Measurements from ENCODE around the gene POP4.

POP4 gene

GRCh38 chr19:29605653-29606419, at the start of gene POP4 (continued):
- TF ChIP-seq ZNF169 (tag by site-specific recombination; IDR thresholded peaks at IDR 0.05) (no peak), ZNF223 (tag by site-specific recombination; IDR thresholded peaks at IDR 0.05) (no peak), ZNF350 (tag by site-specific recombination; IDR thresholded peaks at IDR 0.05) (no peak), ZNF664 (tag by site-specific recombination; IDR thresholded peaks at IDR 0.05) (0 out of 2 replicates have a peak, but pooled peaks have one; percentile 21), BCL6B (tag by site-specific recombination; IDR thresholded peaks at IDR 0.05) (peak; percentile 97), ZBTB48 (tag by site-specific recombination; IDR thresholded peaks at IDR 0.05) (peak; percentile 100), ZNF280C (tag by site-specific recombination; IDR thresholded peaks at IDR 0.05) (no peak), ZNF19 (tag by site-specific recombination; IDR thresholded peaks at IDR 0.05; ENCODE audit: low read depth) (no peak), OVOL3 (tag by site-specific recombination; IDR thresholded peaks at IDR 0.05) (peak; percentile 66; the same call in 1 of the 2 replicates), MZF1 (tag by site-specific recombination; IDR thresholded peaks at IDR 0.05; ENCODE audit: borderline replicate concordance) (peak; percentile 87), ZNF596 (tag by site-specific recombination; IDR thresholded peaks at IDR 0.05) (no peak), WT1 (tag by site-specific recombination; IDR thresholded peaks at IDR 0.05) (peak; percentile 42; the same call in 1 of the 2 replicates), ZNF18 (tag by site-specific recombination; IDR thresholded peaks at IDR 0.05) (no peak), ZNF239 (tag by site-specific recombination; IDR thresholded peaks at IDR 0.05) (peak; percentile 80; the same call in 1 of the 2 replicates), ZNF423 (tag by site-specific recombination; IDR thresholded peaks at IDR 0.05) (no peak), HIC1 (tag by site-specific recombination; IDR thresholded peaks at IDR 0.05) (no peak)
- TF ChIP-seq, protein P1, sequence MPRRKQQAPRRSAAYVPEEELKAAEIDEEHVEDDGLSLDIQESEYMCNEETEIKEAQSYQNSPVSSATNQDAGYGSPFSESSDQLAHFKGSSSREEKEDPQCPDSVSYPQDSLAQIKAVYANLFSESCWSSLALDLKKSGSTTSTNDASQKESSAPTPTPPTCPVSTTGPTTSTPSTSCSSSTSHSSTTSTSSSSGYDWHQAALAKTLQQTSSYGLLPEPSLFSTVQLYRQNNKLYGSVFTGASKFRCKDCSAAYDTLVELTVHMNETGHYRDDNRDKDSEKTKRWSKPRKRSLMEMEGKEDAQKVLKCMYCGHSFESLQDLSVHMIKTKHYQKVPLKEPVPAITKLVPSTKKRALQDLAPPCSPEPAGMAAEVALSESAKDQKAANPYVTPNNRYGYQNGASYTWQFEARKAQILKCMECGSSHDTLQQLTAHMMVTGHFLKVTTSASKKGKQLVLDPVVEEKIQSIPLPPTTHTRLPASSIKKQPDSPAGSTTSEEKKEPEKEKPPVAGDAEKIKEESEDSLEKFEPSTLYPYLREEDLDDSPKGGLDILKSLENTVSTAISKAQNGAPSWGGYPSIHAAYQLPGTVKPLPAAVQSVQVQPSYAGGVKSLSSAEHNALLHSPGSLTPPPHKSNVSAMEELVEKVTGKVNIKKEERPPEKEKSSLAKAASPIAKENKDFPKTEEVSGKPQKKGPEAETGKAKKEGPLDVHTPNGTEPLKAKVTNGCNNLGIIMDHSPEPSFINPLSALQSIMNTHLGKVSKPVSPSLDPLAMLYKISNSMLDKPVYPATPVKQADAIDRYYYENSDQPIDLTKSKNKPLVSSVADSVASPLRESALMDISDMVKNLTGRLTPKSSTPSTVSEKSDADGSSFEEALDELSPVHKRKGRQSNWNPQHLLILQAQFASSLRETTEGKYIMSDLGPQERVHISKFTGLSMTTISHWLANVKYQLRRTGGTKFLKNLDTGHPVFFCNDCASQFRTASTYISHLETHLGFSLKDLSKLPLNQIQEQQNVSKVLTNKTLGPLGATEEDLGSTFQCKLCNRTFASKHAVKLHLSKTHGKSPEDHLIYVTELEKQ (tag by site-specific recombination; IDR thresholded peaks at IDR 0.05; ENCODE audit: borderline replicate concordance) = peak; percentile 24; the same call in 1 of the 2 replicates
- TF ChIP-seq, protein P2, sequence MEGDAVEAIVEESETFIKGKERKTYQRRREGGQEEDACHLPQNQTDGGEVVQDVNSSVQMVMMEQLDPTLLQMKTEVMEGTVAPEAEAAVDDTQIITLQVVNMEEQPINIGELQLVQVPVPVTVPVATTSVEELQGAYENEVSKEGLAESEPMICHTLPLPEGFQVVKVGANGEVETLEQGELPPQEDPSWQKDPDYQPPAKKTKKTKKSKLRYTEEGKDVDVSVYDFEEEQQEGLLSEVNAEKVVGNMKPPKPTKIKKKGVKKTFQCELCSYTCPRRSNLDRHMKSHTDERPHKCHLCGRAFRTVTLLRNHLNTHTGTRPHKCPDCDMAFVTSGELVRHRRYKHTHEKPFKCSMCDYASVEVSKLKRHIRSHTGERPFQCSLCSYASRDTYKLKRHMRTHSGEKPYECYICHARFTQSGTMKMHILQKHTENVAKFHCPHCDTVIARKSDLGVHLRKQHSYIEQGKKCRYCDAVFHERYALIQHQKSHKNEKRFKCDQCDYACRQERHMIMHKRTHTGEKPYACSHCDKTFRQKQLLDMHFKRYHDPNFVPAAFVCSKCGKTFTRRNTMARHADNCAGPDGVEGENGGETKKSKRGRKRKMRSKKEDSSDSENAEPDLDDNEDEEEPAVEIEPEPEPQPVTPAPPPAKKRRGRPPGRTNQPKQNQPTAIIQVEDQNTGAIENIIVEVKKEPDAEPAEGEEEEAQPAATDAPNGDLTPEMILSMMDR (tag by site-specific recombination; IDR thresholded peaks at IDR 0.05) = no peak; the same call in none of the 2 replicates
- TF ChIP-seq, protein P3, sequence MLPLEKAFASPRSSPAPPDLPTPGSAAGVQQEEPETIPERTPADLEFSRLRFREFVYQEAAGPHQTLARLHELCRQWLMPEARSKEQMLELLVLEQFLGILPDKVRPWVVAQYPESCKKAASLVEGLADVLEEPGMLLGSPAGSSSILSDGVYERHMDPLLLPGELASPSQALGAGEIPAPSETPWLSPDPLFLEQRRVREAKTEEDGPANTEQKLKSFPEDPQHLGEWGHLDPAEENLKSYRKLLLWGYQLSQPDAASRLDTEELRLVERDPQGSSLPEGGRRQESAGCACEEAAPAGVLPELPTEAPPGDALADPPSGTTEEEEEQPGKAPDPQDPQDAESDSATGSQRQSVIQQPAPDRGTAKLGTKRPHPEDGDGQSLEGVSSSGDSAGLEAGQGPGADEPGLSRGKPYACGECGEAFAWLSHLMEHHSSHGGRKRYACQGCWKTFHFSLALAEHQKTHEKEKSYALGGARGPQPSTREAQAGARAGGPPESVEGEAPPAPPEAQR (tag by site-specific recombination; IDR thresholded peaks at IDR 0.05) = no peak; the same call in 1 of the 2 replicates

All from HEK293 (cell line).